DOHH2 (cell line): ENCODE data around the gene CEL.

Experiments used
- CTCF ChIP-seq: fragments of 200-600 bp; sonication (generic); IDR thresholded peaks from one replicate; pipeline ENCODE4 v1.5.1; 2014; ENCODE audit warnings: antibody characterized with exemption, mild to moderate bottlenecking, low read depth, low read length; ENCODE audit not compliant: poor library complexity, severe bottlenecking
- EZH2phosphoT487 ChIP-seq: fragments of 200-600 bp; sonication (generic); IDR thresholded peaks from 2 replicates; pipeline ENCODE4 v1.6.1; 2017; ENCODE audit warnings: borderline replicate concordance, mild to moderate bottlenecking, antibody characterized with exemption, low read length, moderate library complexity, mixed read lengths

GRCh38 chr9:133114886-133115603 is 53.3 kb downstream of the CEL start:
- no peak for TF ChIP-seq CTCF
- no peak for TF ChIP-seq EZH2phosphoT487
